H1 (cell line): ENCODE results near the gene BRCA1. TPM values are rescaled to one million over a fixed set of nuclear protein-coding genes. Genes with fewer than 3 reads are reported as not detected.
"Not testable (repeated sequence)": the region's sequence is repeated elsewhere in the genome, so short reads cannot be mapped to it uniquely, and the experiment has no call there.

Source experiments
- CTCF ChIA-PET: fragments of 300-600 bp; sonication (Branson Sonifier 250); formaldehyde crosslinking; loops from one replicate; lab custom pipeline; 2021; ENCODE audit not compliant: partially characterized antibody; lab: Charles Lee
- POLR2A ChIA-PET: fragments of 300-600 bp; sonication (Branson Sonifier 250); formaldehyde crosslinking; loops from one replicate; lab custom pipeline; 2021; ENCODE audit warnings: inconsistent platforms; ENCODE audit not compliant: partially characterized antibody; lab: Charles Lee
- DNase-seq, 2 experiments: peaks; one replicate each; pipeline versions ENCODE4 v3.0.0 to v3.0.0-alpha.2; 2010 to 2022; ENCODE audit warnings: low spot score in 2 of 2, low read depth in 1 of 2, mixed read lengths in 1 of 2
- FAIRE-seq: peaks from 2 replicates; lab custom pipeline; 2011; peaks lifted over from hg19 to GRCh38; lab: Jason Lieb, UNC
- H2AFZ ChIP-seq: 2 replicates; pipeline ENCODE4 v1.8.1; 2012; ENCODE audit warnings: low read length, inconsistent platforms
- H2AK5ac ChIP-seq: 2 replicates; pipeline ENCODE4 v1.6.1; 2013; ENCODE audit warnings: low read depth, low read length
- H2BK120ac ChIP-seq: replicated peaks from 2 replicates; pipeline ENCODE3; 2013; ENCODE audit warnings: low read depth, low read length, inconsistent platforms
- H2BK12ac ChIP-seq: 2 replicates; pipeline ENCODE4 v1.6.1; 2013; ENCODE audit warnings: low read depth, low read length
- H2BK15ac ChIP-seq: 2 replicates; pipeline ENCODE4 v1.6.1; 2013; ENCODE audit warnings: low read length
- H2BK20ac ChIP-seq: 2 replicates; pipeline ENCODE4 v1.6.1; 2013; ENCODE audit warnings: low read length
- H2BK5ac ChIP-seq: 2 replicates; pipeline ENCODE4 v1.6.1; 2013; ENCODE audit warnings: low read depth, low read length
- H3K14ac ChIP-seq: 2 replicates; pipeline ENCODE4 v1.6.1; 2013; ENCODE audit warnings: inconsistent platforms; ENCODE audit not compliant: insufficient read length
- H3K18ac ChIP-seq: 2 replicates; pipeline ENCODE4 v1.6.1; 2013; ENCODE audit warnings: low read length; ENCODE audit errors: extremely low read depth
- H3K23ac ChIP-seq: 2 replicates; pipeline ENCODE4 v1.6.1; 2013; ENCODE audit warnings: inconsistent platforms; ENCODE audit not compliant: insufficient read length
- H3K23me2 ChIP-seq: 2 replicates; pipeline ENCODE4 v1.6.1; 2013; ENCODE audit warnings: low read depth, low read length
- H3K27ac ChIP-seq: 2 replicates; pipeline ENCODE4 v1.6.1; 2011; ENCODE audit warnings: low read depth, low read length, inconsistent platforms
- H3K27me3 ChIP-seq, 4 experiments: replicated peaks in 1 of 4; 1 replicate in 1 of 4; 2 replicates in 3 of 4; pipeline versions ENCODE4 v1.6.1 to v1.8.1; 2011 to 2013; ENCODE audit warnings: low read length in 3 of 4, mild to moderate bottlenecking in 3 of 4, inconsistent platforms in 2 of 4, mixed read lengths in 2 of 4, moderate library complexity in 1 of 4; ENCODE audit not compliant: control insufficient read depth in 3 of 4, insufficient read depth in 3 of 4; ENCODE audit errors: extremely low read depth in 1 of 4
- H3K36me3 ChIP-seq, 4 experiments: 2 replicates each; pipeline versions ENCODE4 v1.6.1 to v1.8.1; 2011 to 2013; ENCODE audit warnings: mild to moderate bottlenecking in 4 of 4, low read length in 3 of 4, moderate library complexity in 2 of 4, control low read depth in 1 of 4, inconsistent platforms in 1 of 4; ENCODE audit not compliant: insufficient read depth in 4 of 4, control insufficient read depth in 2 of 4
- H3K4ac ChIP-seq: replicated peaks from 2 replicates; pipeline ENCODE3; 2013; ENCODE audit warnings: low read length, low read depth, mixed read lengths, inconsistent platforms; ENCODE audit not compliant: insufficient read length
- H3K4me1 ChIP-seq, 4 experiments: replicated peaks in 1 of 4; 1 replicate in 1 of 4; 2 replicates in 3 of 4; pipeline versions ENCODE4 v1.6.1 to v1.8.1; 2011 to 2013; ENCODE audit warnings: low read length in 3 of 4, inconsistent platforms in 2 of 4, mixed read lengths in 1 of 4; ENCODE audit not compliant: insufficient read depth in 4 of 4, control insufficient read depth in 3 of 4
- H3K4me2 ChIP-seq, 2 experiments: 2 replicates each; pipeline versions ENCODE4 v1.6.1 to v1.8.1; 2011 to 2013; ENCODE audit warnings: low read depth in 2 of 2, low read length in 2 of 2, control low read depth in 1 of 2, inconsistent platforms in 1 of 2, mild to moderate bottlenecking in 1 of 2; ENCODE audit not compliant: insufficient read depth in 1 of 2
- H3K4me3 ChIP-seq, 4 experiments: fragments of 200-600, 300-600 bp in 1 of 4; sonication (generic), shearing (Covaris generic), sonication (Bioruptor Twin) in 1 of 4; 2 replicates each; pipeline versions ENCODE4 v1.5.1 to v1.8.1; 2011 to 2016; ENCODE audit warnings: low read length in 4 of 4, low read depth in 3 of 4, control low read depth in 2 of 4, inconsistent platforms in 2 of 4, mild to moderate bottlenecking in 2 of 4, mixed read lengths in 1 of 4, moderate library complexity in 1 of 4; ENCODE audit not compliant: insufficient read depth in 2 of 4; ENCODE audit errors: extremely low read depth in 1 of 4
- H3K56ac ChIP-seq: replicated peaks from 2 replicates; pipeline ENCODE3; 2013; ENCODE audit warnings: low read depth, mild to moderate bottlenecking, mixed read lengths, low read length, inconsistent platforms; ENCODE audit not compliant: insufficient read length
- H3K79me1 ChIP-seq: 2 replicates; pipeline ENCODE4 v1.6.1; 2013; ENCODE audit warnings: low read depth, low read length, control low read depth
- H3K79me2 ChIP-seq, 2 experiments: 2 replicates each; pipeline versions ENCODE4 v1.6.1 to v1.8.1; 2012 to 2013; ENCODE audit warnings: low read length in 2 of 2, mild to moderate bottlenecking in 2 of 2, inconsistent platforms in 1 of 2; ENCODE audit not compliant: insufficient read depth in 2 of 2, control insufficient read depth in 1 of 2
- H3K9ac ChIP-seq, 4 experiments: replicated peaks in 1 of 4; 1 replicate in 1 of 4; 2 replicates in 3 of 4; pipeline versions ENCODE4 v1.6.1 to v1.8.1; 2011 to 2013; ENCODE audit warnings: low read depth in 3 of 4, low read length in 3 of 4, control low read depth in 2 of 4, mild to moderate bottlenecking in 2 of 4, moderate library complexity in 2 of 4, inconsistent platforms in 1 of 4; ENCODE audit errors: extremely low read depth in 1 of 4
- H3K9me3 ChIP-seq, 2 experiments: 2 replicates each; pipeline versions ENCODE4 v1.6.1 to v1.8.1; 2012 to 2013; ENCODE audit warnings: mild to moderate bottlenecking in 2 of 2, moderate library complexity in 2 of 2, control low read depth in 1 of 2, inconsistent platforms in 1 of 2, low read depth in 1 of 2, low read length in 1 of 2, mixed read lengths in 1 of 2; ENCODE audit not compliant: insufficient read depth in 2 of 2
- H4K20me1 ChIP-seq, 2 experiments: replicated peaks in 1 of 2; 2 replicates each; pipeline versions ENCODE3 to v1.8.1; 2011 to 2013; ENCODE audit warnings: inconsistent platforms in 2 of 2, low read length in 2 of 2, mild to moderate bottlenecking in 1 of 2; ENCODE audit not compliant: insufficient read depth in 2 of 2, control insufficient read depth in 1 of 2
- H4K5ac ChIP-seq: 2 replicates; pipeline ENCODE4 v1.6.1; 2013; ENCODE audit warnings: low read length, low read depth, mixed read lengths, inconsistent platforms; ENCODE audit not compliant: insufficient read length
- H4K8ac ChIP-seq: 2 replicates; pipeline ENCODE4 v1.8.0; 2013; ENCODE audit warnings: mild to moderate bottlenecking, moderate library complexity, low read length, inconsistent platforms; ENCODE audit not compliant: insufficient read depth; ENCODE audit errors: extremely low read depth
- H4K91ac ChIP-seq: replicated peaks from 2 replicates; pipeline ENCODE3; 2013; ENCODE audit warnings: low read length, mixed read lengths, inconsistent platforms; ENCODE audit not compliant: insufficient read length
- WGBS, 2 experiments: shearing (Covaris generic) in 1 of 2; methylation state at CpG; one replicate each; pipeline versions ENCODE4 v1.1.6 to v1.1.7; 2013 to 2015; ENCODE audit warnings: low lambda C conversion rate in 2 of 2, mixed read lengths in 2 of 2, inconsistent platforms in 1 of 2, low coverage in 1 of 2, missing lambda C conversion rate in 1 of 2; ENCODE audit not compliant: insufficient replicate concordance in 2 of 2, insufficient coverage in 1 of 2, insufficient read length in 1 of 2; ENCODE audit errors: extremely low coverage in 1 of 2, missing lambda C conversion rate in 1 of 2; 5-methylcytosine and 5-hydroxymethylcytosine counted together
- polyA plus RNA-seq, 7 experiments: library from polyadenylated mRNA; depleted of rRNA in 3 of 7; stranded (reverse) in 5 of 7; unstranded in 2 of 7; fragments of >200 nt in 5 of 7; fragments of 200-250 nt in 2 of 7; gene quantifications; 1 replicate in 5 of 7; 2 replicates in 1 of 7; 4 replicates in 1 of 7; pipeline versions ENCODE4 v1.2.1 to v1.2.3, GENCODE V29; 2011 to 2013; ENCODE audit warnings: missing spikeins in 2 of 7, mixed read lengths in 2 of 7
- total RNA-seq: library from RNA; stranded (reverse); fragmentation: NEBNext Ultra II Directional; extraction: Animal tissue kit (Norgen Biotek cat#: 25700); gene quantifications from 2 replicates; pipeline ENCODE4 v1.2.1, GENCODE V29; 2021

Gene BRCA1
- total and polyA plus RNA-seq, 2 of the 8 experiments (the other 6 are each of a cell fraction or from before 2014, with no cell fraction given), result 30.7 to 39.2 TPM

DNA sequence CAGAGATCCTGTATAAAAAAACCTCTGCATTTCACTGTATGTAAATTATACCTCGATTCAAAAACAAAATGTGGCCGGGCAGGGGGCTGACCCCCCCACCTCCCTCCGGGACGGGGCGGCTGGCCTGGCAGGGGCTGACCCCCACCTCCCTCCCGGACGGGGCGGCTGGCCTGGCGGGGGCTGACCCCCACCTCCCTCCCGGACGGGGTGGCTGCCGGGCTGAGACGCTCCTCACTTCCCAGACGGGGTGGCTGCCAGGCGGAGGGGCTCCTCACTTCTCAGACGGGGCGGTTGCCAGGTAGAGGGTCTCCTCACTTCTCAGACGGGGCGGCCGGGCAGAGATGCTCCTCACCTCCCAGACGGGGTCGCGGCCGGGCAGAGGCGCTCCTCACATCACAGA, 34.1 kb upstream of the BRCA1 start:
- POLR2A ChIA-PET, H3K23ac ChIP-seq, H3K79me1 ChIP-seq, H2BK15ac ChIP-seq, H3K9ac ChIP-seq, H2BK120ac ChIP-seq, H3K27ac ChIP-seq, H4K91ac ChIP-seq, H4K20me1 ChIP-seq, H2AFZ ChIP-seq, H3K36me3 ChIP-seq, H2BK5ac ChIP-seq, H2BK12ac ChIP-seq, H3K18ac ChIP-seq, H3K4me1 ChIP-seq, H3K4me2 ChIP-seq, H4K8ac ChIP-seq, H3K23me2 ChIP-seq, H3K56ac ChIP-seq, H2BK20ac ChIP-seq, H3K14ac ChIP-seq, H3K4ac ChIP-seq, H2AK5ac ChIP-seq, H3K79me2 ChIP-seq, FAIRE-seq, H3K27me3 ChIP-seq, H3K4me3 ChIP-seq, H3K9me3 ChIP-seq, H4K5ac ChIP-seq, DNase-seq: not testable (repeated sequence)
- CTCF ChIA-PET, result interaction anchor here (1.3 kb wide), 1 partner anchor 151 kb away, joined by 4 read pairs; no protein-coding TSS in a partner anchor
- 98% methylated on average over 14 of the region's 25 CpGs; no CpG with 5 or more reads in 1 of the 2 experiments for WGBS, 2 experiments
